Activated CD8-positive, alpha-beta memory T cell treated with anti-CD3 and anti-CD28 coated beads, Interleukin-2, amount 50 U/mL, for 24 hours (primary cell): ENCODE measurements around the gene MKRN2OS.

Source experiments
- DNase-seq: peaks from one replicate; pipeline ENCODE4 v3.0.0-alpha.2; 2020; ENCODE audit errors: extremely low read depth

The MKRN2OS gene

GRCh38 chr3:12513694-12514446 is 31.4 kb downstream of the MKRN2OS start:
- no peak for DNase-seq

- DNase-seq: no peak
Measured at GRCh38 chr3:12512534-12513118, 32.7 kb downstream of the MKRN2OS start.

GRCh38 chr3:12509466-12509865 is 35.8 kb downstream of the MKRN2OS start:
- DNase-seq: no peak

GRCh38 chr3:12508291-12508700 is 37.0 kb downstream of the MKRN2OS start:
- no peak for DNase-seq

- DNase-seq: no peak
Measured at GRCh38 chr3:12507591-12508281, 37.6 kb downstream of the MKRN2OS start.

- no peak for DNase-seq
Measured at GRCh38 chr3:12506201-12506709, 39.0 kb downstream of the MKRN2OS start.

- DNase-seq: no peak
Measured at GRCh38 chr3:12503126-12503957, 42.0 kb downstream of the MKRN2OS start.

GRCh38 chr3:12501360-12502020 is 43.8 kb downstream of the MKRN2OS start:
- DNase-seq: no peak

GRCh38 chr3:12499474-12499873 is 45.8 kb downstream of the MKRN2OS start:
- no peak for DNase-seq

GRCh38 chr3:12496453-12496761 is 48.9 kb downstream of the MKRN2OS start:
- no peak for DNase-seq

GRCh38 chr3:12495749-12496452 is 49.4 kb downstream of the MKRN2OS start:
- no peak for DNase-seq

GRCh38 chr3:12490547-12490946 is 54.8 kb downstream of the MKRN2OS start:
- DNase-seq: no peak

GRCh38 chr3:12489832-12490231 is 55.5 kb downstream of the MKRN2OS start:
- no peak for DNase-seq
